B cell (primary cell): Measurements from ENCODE around the gene AKAP9. TPM values are rescaled to one million over a fixed set of nuclear protein-coding genes. Genes with fewer than 3 reads are reported as not detected.

Experiments used
- ATAC-seq: fragments of 200-7000 bp; cut with Tn5 transposase; one replicate; pipeline ENCODE4 v1.10.0; 2021; ENCODE audit warnings: low read depth, mild to moderate bottlenecking, moderate number of reproducible peaks, moderate library complexity
- CTCF ChIA-PET: fragments of 350-600 bp; sonication (Branson Sonifier 250); formaldehyde crosslinking; loops from one replicate; lab custom pipeline; 2021; ENCODE audit warnings: antibody characterized with exemption, inconsistent platforms; lab: Charles Lee
- POLR2A ChIA-PET: fragments of 350-600 bp; sonication (Branson Sonifier 250); formaldehyde crosslinking; loops from one replicate; lab custom pipeline; 2021; ENCODE audit warnings: antibody characterized with exemption; lab: Charles Lee
- DNase-seq: peaks from one replicate; pipeline ENCODE4 v3.0.0; 2013
- H2AFZ ChIP-seq: 2 replicates; pipeline ENCODE4 v1.6.1; 2012; ENCODE audit warnings: mild to moderate bottlenecking, low read depth, low read length; ENCODE audit not compliant: insufficient read depth, poor library complexity, severe bottlenecking
- H3K27ac ChIP-seq, 2 donors: 1 replicate in 1 of 2; 2 replicates in 1 of 2; pipeline ENCODE4 v1.5.1; 2012 to 2013; ENCODE audit warnings: low read length in 2 of 2, mild to moderate bottlenecking in 2 of 2, moderate library complexity in 1 of 2
- H3K27me3 ChIP-seq, 4 experiments: fragments of 200-600 bp in 1 of 4; sonication (generic) in 1 of 4; replicated peaks in 1 of 4; 1 replicate in 2 of 4; 2 replicates in 2 of 4; pipeline versions ENCODE4 v1.6.1 to v1.7.0; 2013 to 2016; ENCODE audit warnings: low read length in 3 of 4, mild to moderate bottlenecking in 2 of 4, mixed read lengths in 1 of 4, moderate library complexity in 1 of 4; ENCODE audit not compliant: insufficient read depth in 4 of 4, control insufficient read depth in 3 of 4; ENCODE audit errors: control extremely low read depth in 1 of 4
- H3K36me3 ChIP-seq, 2 experiments: replicated peaks in 1 of 2; 1 replicate in 1 of 2; 2 replicates in 1 of 2; pipeline versions ENCODE4 v1.6.1 to v1.7.1; 2013; ENCODE audit warnings: low read length in 1 of 2; ENCODE audit not compliant: insufficient read depth in 2 of 2, control insufficient read depth in 1 of 2; ENCODE audit errors: control extremely low read depth in 1 of 2, extremely low read depth in 1 of 2
- H3K4me1 ChIP-seq, 2 donors: fragments of 200-600 bp in 1 of 2; sonication (generic) in 1 of 2; 1 replicate in 1 of 2; 2 replicates in 1 of 2; pipeline versions ENCODE4 v1.5.1 to v1.6.1; 2013 to 2017; ENCODE audit warnings: low read length in 2 of 2; ENCODE audit not compliant: control insufficient read depth in 2 of 2, insufficient read depth in 2 of 2
- H3K4me2 ChIP-seq: replicated peaks from 2 replicates; pipeline ENCODE3; 2012; ENCODE audit warnings: mild to moderate bottlenecking, low read depth, low read length; ENCODE audit not compliant: poor library complexity, severe bottlenecking
- H3K4me3 ChIP-seq, 5 experiments: fragments of 200-600 bp in 1 of 5; sonication (generic) in 1 of 5; 1 replicate in 3 of 5; 2 replicates in 2 of 5; pipeline versions ENCODE4 v1.5.1 to v1.7.0; 2011 to 2016; ENCODE audit warnings: low read length in 4 of 5, mild to moderate bottlenecking in 4 of 5, low read depth in 2 of 5, control low read depth in 1 of 5, moderate library complexity in 1 of 5; ENCODE audit not compliant: insufficient read depth in 1 of 5; ENCODE audit errors: control extremely low read depth in 1 of 5, extremely low read depth in 1 of 5
- H3K79me2 ChIP-seq: fragments of 200-600 bp; sonication (generic); one replicate; pipeline ENCODE4 v1.6.0; 2016; ENCODE audit warnings: low read length; ENCODE audit not compliant: control insufficient read depth, insufficient read depth
- H3K9ac ChIP-seq: fragments of 200-600 bp; sonication (generic); 2 replicates; pipeline ENCODE4 v1.6.1; 2017; ENCODE audit warnings: mild to moderate bottlenecking, low read length, moderate library complexity
- H3K9me3 ChIP-seq, 3 donors: one replicate each; pipeline versions ENCODE4 v1.6.1 to v1.7.1; 2013; ENCODE audit warnings: low read length in 2 of 3; ENCODE audit not compliant: control insufficient read depth in 2 of 3, insufficient read depth in 1 of 3; ENCODE audit errors: control extremely low read depth in 1 of 3
- H4K20me1 ChIP-seq: 2 replicates; pipeline ENCODE4 v1.6.0; 2012; ENCODE audit warnings: mild to moderate bottlenecking, low read length; ENCODE audit not compliant: insufficient read depth, control insufficient read depth, poor library complexity, severe bottlenecking
- H3K27ac Mint-ChIP-seq: one replicate; pipeline ENCODE4 v1.8.0; 2021; ENCODE audit warnings: mixed read lengths
- H3K27me3 Mint-ChIP-seq: one replicate; pipeline ENCODE4 v1.8.0; 2021; ENCODE audit warnings: mixed read lengths
- H3K4me1 Mint-ChIP-seq: one replicate; pipeline ENCODE4 v1.8.0; 2021; ENCODE audit warnings: mixed read lengths
- H3K4me3 Mint-ChIP-seq: one replicate; pipeline ENCODE4 v1.8.0; 2021; ENCODE audit warnings: mixed read lengths
- H3K9me3 Mint-ChIP-seq: one replicate; pipeline ENCODE4 v1.8.0; 2022; ENCODE audit warnings: mixed read lengths; ENCODE audit not compliant: insufficient read depth
- CTCF ChIP-seq: fragments of 200-600 bp; IDR thresholded peaks from one replicate; pipeline ENCODE4 v1.8.0; 2022; ENCODE audit warnings: antibody characterized with exemption, mild to moderate bottlenecking
- EZH2 ChIP-seq: IDR thresholded peaks from 2 replicates; pipeline ENCODE4 v1.6.1; 2012; ENCODE audit warnings: borderline replicate concordance, low read depth, mild to moderate bottlenecking, moderate library complexity, low read length; ENCODE audit not compliant: insufficient read depth, poor library complexity, severe bottlenecking
- WGBS: methylation state at CpG from one replicate; pipeline ENCODE4 v1.1.5; 2013; ENCODE audit warnings: missing lambda C conversion rate; ENCODE audit not compliant: insufficient coverage; 5-methylcytosine and 5-hydroxymethylcytosine counted together
- intact Hi-C: fragments of 100-400 bp; cut with micrococcal nuclease; formaldehyde crosslinking; loops from one replicate; pipeline ENCODE4 v1.10.0; 2022
- polyA plus RNA-seq: library from polyadenylated mRNA; depleted of rRNA; stranded (reverse); fragments of >200 nt; gene quantifications from 2 replicates; pipeline ENCODE4 v1.2.3, GENCODE V29; 2012
- total RNA-seq, 2 donors: library from RNA; stranded (reverse); fragments of 120-200 nt in 1 of 2; gene quantifications; 1 replicate in 1 of 2; 2 replicates in 1 of 2; pipeline versions ENCODE4 v1.2.3 to v1.2.4, GENCODE V29; 2013 to 2022

Gene AKAP9
- total and polyA plus RNA-seq, 2 donors (not counting 1 experiment from before 2014, with no cell fraction given) = 19.3 to 106 TPM

GRCh38 chr7:92035576-92035975 lies 94.9 kb downstream of the AKAP9 start:
- Histone ChIP-seq H3K9me3 (no peaks in the 10 kb centered on the region), H3K27ac (no peak overlapping the region), H3K36me3 (peaks cover 2 to 24% of the 10 kb centered on the region in 2 experiments), H3K4me2 (no peak overlapping the region), H3K4me3 (no peak overlapping the region), H2AFZ (no peak overlapping the region), H3K9ac (no peak overlapping the region), H3K27me3 (no peaks in the 10 kb centered on the region), H3K79me2 (no peaks in the 10 kb centered on the region), H4K20me1 (no peaks in the 10 kb centered on the region), H3K4me1 (no peaks in the 10 kb centered on the region)
- Mint-ChIP-seq H3K4me1 (no peaks in the 10 kb centered on the region), H3K9me3 (no peaks in the 10 kb centered on the region), H3K4me3 (no peak overlapping the region), H3K27me3 (no peaks in the 10 kb centered on the region), H3K27ac (no peak overlapping the region)
- ATAC-seq (no peak), DNase-seq (no peak)
- WGBS = no CpG with 5 or more reads among the region's 1 CpG
- ChIA-PET POLR2A (no interaction called here), CTCF (no interaction called here)
- TF ChIP-seq CTCF (no peak), EZH2 (no peak)
- intact Hi-C loops = no loop called here

- H2AFZ ChIP-seq = no peak overlapping the region
- no peak overlapping the region for H3K4me3 ChIP-seq
- ChIA-PET CTCF (no interaction called here), POLR2A (no interaction called here)
- H3K27ac ChIP-seq = no peak overlapping the region
- H3K27ac Mint-ChIP-seq = no peak overlapping the region
- ATAC-seq (no peak), DNase-seq (no peak)
- no CpG with 5 or more reads among the region's 1 CpG for WGBS
- no peak overlapping the region for H3K4me2 ChIP-seq
- H3K27me3 ChIP-seq = no peaks in the 10 kb centered on the region
- intact Hi-C loops = loop anchor here (5.0 kb wide), 1 partner anchor 653 kb away; no protein-coding TSS in a partner anchor
- H3K9ac ChIP-seq = no peak overlapping the region
- H3K79me2 ChIP-seq = no peaks in the 10 kb centered on the region
- TF ChIP-seq CTCF = no peak
- TF ChIP-seq EZH2 = no peak
- no peaks in the 10 kb centered on the region for H3K9me3 Mint-ChIP-seq
- peaks cover 3 to 29% of the 10 kb centered on the region in 2 experiments for H3K36me3 ChIP-seq
- no peaks in the 10 kb centered on the region for H4K20me1 ChIP-seq
- H3K9me3 ChIP-seq = no peaks in the 10 kb centered on the region
- no peaks in the 10 kb centered on the region for H3K27me3 Mint-ChIP-seq
- no peak overlapping the region for H3K4me3 Mint-ChIP-seq
- no peaks in the 10 kb centered on the region for H3K4me1 ChIP-seq
- H3K4me1 Mint-ChIP-seq = no peaks in the 10 kb centered on the region
Observed at GRCh38 chr7:92039900-92040299, 99.2 kb downstream of the AKAP9 start.
